GM19025 (cell line): ENCODE data around the gene PLCG1.

Experiments
- ATAC-seq: cut with Tn5 transposase; IDR thresholded peaks from one replicate; pipeline ENCODE4 v1.9.1; 2021; ENCODE audit warnings: mild to moderate bottlenecking, low read depth, moderate library complexity; ENCODE audit not compliant: unreplicated experiment

Gene PLCG1

DNA sequence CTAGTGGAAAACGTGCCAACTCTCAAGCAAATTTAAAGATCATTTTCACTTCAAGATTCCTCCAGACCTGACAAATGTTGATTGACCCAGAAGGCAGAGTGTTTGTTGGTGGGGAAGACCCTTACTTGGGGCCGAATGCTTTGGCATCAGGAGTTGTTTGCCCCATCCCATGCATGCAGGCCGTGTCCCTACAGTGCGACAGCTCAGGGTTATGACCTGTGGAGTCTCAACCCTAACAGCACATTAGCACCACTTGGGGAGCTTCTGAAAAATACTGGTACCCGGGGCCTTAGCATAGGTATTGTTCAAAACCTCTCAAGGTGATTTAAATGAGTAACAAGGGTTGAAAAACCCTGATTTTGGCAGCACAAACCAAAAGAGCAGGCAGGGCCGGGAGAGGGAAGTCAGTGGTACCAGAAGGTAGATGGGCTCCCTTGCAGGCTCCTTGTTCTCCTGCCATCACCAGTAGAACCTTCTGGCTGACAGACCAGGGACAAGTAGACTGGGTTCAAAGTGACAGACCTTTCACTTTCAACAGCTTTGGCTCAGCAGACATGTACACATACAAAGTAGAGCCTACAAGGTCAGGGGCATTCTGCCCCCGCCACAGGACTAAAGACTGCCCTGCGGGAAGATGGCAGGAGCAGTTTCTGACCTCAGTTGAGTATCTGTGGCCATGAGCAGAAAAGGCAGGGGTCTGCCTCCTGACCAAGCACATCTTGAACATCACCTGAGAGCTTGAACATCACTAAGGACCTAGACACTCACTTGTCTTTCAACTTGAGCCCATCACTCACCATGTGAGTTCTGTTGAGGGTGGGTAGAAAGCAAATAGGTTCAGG is 39.6 kb downstream of the PLCG1 start:
- no peak for ATAC-seq

- ATAC-seq: no peak
Measured at GRCh38 chr20:41177636-41178035, 40.3 kb downstream of the PLCG1 start.

DNA sequence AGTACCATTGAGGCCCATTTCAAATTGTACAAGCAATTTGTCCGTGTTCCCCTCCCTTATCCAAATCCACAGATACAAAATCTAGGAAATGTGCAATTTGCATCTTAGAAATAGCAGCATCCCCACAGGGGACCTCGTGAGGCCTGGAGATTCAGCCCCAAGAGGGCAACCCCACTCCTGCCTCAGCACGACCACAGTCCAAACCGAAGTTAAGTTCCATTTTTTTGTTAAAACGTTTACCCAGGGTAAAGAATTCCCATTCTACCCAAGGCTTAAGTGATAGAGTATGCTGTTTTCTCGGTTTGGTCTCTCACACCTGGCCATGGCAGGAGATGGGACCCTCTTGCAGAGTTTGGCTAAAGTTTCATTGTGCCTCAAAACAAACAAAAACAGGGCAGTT is 41.2 kb downstream of the PLCG1 start:
- ATAC-seq: no peak

- ATAC-seq: no peak
Measured at GRCh38 chr20:41178904-41179432, 41.6 kb downstream of the PLCG1 start.

DNA sequence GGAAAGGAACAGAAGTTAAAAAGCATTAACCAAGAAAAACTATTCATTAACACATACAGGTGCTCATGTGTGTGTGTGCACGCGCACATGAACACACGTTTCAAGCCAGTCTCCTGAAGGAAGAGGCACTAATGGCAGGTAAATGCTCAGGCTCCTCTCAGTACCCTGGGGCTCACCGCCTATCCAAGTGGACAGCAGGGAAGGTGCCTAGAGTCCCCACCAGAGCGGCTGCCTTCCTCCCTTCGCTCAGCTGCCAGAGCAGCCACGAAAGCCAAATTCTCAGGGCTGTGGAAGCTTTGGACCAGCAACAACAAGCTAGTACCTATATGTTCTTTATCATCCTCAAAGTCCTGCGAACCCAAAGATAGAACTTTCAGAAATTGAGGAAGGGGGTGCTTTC is 42.6 kb downstream of the PLCG1 start:
- no peak for ATAC-seq

GRCh38 chr20:41180599-41181333 is 43.4 kb downstream of the PLCG1 start:
- ATAC-seq: no peak

GRCh38 chr20:41181567-41181966 is 44.2 kb downstream of the PLCG1 start:
- no peak for ATAC-seq

- ATAC-seq: no peak
Measured at GRCh38 chr20:41182296-41183212, 45.2 kb downstream of the PLCG1 start.

GRCh38 chr20:41183391-41183790 is 46.0 kb downstream of the PLCG1 start:
- no peak for ATAC-seq

- ATAC-seq: no peak
Measured at GRCh38 chr20:41183831-41184230, 46.5 kb downstream of the PLCG1 start.

DNA sequence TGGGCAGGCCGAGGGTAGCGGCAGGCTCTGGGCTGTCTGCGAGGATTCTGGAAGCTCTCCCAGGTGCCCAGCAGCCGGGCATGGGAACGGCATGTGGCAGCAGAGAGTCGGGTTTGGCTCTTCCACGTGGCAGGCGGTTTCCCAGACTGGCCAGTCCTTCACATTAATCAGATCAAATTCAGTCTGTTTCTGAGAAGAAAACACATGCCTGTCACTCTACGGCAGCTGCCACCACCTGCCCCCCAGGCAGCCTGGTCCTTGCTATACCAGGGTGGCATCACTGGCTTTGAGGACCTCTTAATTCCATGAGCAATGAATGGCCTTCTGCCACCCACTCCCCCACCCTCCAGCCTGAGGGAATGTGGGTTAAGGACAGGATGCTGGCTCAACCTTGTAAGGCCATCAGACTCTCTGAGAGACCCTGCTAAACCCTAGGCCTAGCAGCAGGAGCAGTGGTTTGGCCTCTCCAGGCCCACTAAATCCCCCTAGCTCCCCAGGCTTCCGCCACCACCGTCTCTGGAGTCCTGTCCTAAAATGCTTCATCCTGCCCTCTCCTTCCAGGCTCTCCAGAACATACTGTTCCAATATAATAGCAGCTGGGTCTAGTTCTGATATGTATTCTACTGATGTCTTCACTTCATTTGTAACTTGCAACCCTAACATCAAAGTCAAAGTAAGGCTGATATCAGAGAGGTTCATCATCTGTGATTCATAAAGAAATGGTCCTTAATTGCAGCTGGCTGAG is 47.8 kb downstream of the PLCG1 start:
- no peak for ATAC-seq

DNA sequence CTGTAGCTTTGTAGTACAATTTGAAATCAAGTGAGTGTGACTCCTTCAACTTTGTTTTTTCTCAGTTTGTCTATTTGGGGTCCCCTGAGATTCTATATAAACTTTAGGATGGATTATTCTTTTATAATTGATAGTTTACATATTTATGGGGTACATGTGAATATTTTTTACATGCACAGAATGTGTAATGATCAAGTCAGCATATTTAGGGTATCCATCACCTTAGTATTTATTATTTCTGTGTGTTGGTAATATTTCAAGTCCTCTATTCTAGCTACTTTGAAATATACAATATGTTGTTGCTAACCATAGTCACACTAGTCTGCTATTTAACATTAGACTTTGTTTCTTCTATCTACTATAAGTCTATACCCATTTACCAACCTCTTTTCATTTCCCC is 50.3 kb downstream of the PLCG1 start:
- ATAC-seq: no peak

DNA sequence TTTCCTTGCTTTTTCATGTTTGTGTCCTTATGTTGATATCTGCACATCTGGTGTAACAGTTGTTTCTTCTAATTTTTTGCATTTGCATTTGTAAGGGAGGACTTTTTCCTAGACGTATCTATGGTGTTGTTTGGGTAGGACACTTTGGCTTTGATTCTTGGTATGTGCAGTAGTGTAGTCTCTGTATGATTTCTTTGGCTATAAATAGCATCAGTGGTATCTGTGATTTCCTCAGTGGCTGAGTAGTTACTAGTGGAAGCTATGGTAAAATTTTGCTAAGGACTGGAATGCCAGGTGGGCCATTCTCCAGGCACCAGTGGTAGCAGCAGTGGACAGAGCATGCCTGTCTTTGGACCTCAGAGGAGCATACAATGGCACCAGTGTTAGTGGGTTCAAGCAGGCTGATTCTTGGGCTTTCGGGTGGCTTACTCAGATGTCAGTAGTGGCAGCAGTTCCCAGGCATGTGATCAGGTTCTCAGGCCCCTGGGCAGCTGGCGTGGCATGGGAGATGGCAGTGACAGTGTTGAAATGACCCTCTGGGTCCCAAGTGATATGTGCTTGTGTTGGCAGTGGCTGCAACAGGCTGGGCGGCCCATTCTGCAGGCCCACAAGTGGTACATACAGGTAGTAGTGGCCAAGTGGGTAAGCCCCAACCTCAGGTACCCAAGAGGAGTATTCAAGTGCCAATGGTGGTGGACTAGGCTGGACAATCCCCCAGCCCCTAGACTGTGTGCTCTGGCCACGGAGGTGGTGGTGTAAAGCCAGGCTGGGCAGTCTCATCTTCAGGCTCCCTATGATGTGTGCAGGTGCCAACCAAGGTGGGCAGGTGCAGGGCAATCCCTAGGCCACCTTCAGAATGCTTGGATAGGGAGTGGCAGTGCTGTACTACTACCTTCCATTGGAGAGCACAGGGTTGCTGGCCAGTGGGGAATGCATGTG is 54.5 kb downstream of the PLCG1 start:
- no peak for ATAC-seq

DNA sequence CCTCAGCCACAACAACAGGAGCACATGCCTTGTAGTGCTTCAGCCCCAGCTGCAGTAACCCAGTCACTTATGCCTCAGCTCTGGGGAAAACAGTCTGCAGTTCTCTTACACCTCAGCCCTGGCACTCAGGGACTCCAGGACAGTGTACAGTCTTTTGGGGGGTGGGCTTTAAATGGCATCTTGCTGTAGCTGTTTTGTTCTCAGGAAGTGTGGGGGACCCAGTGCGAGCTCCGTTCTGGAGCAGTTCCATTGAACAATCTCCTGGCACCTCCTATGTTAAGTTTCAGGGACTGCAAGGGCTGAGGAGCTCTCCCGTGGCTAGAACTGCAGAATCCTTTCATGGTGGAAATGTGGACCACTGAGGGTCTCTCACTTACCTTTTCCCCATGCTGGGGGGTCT is 55.2 kb downstream of the PLCG1 start:
- no peak for ATAC-seq

DNA sequence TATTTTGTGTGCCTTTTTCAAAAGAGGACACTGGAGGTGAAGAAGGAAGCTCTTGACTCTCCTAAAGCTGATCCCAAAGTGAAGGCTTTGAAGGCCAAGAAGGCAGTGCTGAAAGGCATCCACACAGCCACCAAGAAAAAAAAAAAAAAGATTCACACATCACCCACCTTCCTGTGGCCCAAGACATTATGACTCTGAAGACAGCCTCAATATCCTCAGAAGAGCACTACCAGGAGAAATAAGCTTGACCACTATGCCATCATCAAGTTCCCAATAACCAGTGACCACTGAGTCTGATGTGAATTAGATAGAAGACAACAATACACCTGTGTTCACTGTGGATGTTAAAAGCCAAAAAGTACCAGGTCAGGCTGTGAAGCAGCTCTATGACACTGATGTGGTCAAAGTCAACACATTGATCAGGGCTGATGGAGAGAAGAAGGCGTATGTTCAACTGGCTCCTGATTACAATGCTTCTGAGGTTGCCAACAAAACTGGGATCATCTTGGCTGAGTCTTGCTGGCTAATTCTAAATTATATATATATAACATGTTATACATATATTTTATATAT is 59.4 kb downstream of the PLCG1 start:
- ATAC-seq: no peak

DNA sequence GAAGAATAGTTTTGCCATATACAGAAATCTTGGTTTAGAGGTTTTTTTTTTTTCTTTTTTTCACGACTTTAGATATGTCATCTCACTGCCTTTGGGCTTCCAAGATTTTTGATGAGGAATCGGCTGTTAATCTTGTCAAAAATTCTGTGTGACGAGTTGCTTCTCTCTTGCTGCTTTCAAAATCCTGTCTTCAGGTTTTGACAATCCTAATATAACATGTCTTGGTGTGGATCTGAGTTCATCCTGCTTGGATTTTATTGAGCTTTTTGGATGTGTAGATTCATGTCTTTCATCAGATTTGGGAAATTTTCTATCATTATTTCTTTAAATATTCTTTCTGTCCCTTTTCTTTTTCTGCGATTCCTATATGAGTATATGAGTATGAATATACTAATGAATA is 61.1 kb downstream of the PLCG1 start:
- ATAC-seq: no peak

- no peak for ATAC-seq
Measured at GRCh38 chr20:41200446-41201202, 63.3 kb downstream of the PLCG1 start.

DNA sequence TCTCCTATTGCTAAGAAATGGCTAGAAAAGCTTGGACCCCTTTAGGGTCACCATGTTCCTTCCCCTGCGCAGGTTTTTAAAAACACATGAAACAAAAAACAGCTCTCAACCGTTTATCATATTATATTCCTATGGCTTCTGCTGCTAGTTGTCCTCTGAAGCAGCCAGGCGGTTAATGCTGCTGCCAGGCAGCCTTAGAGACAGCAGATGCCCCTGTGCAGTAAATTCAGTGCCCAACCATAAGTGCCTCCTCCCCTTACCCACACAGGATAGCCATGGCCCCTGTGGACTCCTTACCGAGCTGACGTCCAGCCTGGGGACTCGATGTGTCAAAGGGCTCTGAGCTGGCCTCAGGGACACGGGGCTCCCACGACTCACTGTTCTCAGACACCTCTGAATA is 64.4 kb downstream of the PLCG1 start:
- ATAC-seq: no peak
